Muscle of leg (tissue), 11 donors: ENCODE data around the gene SNX13. TPM values are rescaled to one million over a fixed set of nuclear protein-coding genes. Genes with fewer than 3 reads are reported as not detected.

Source experiments
- DNase-seq: peaks from one replicate; pipeline ENCODE4 v3.0.0; 2013
- H3K27ac ChIP-seq: one replicate; pipeline ENCODE4 v1.5.1; 2013; ENCODE audit warnings: mild to moderate bottlenecking, low read length, control low read depth
- H3K27me3 ChIP-seq: one replicate; pipeline ENCODE4 v1.6.1; 2013; ENCODE audit warnings: low read length; ENCODE audit not compliant: control insufficient read depth, insufficient read depth
- H3K36me3 ChIP-seq: one replicate; pipeline ENCODE4 v1.6.1; 2013; ENCODE audit warnings: low read length; ENCODE audit not compliant: control insufficient read depth, insufficient read depth
- H3K4me1 ChIP-seq: one replicate; pipeline ENCODE4 v1.6.1; 2013; ENCODE audit warnings: low read length; ENCODE audit not compliant: control insufficient read depth, insufficient read depth
- H3K4me3 ChIP-seq: one replicate; pipeline ENCODE4 v1.5.1; 2013; ENCODE audit warnings: low read length, control low read depth
- H3K9me3 ChIP-seq: replicated peaks from 2 replicates; pipeline ENCODE4 v1.6.1; 2013; ENCODE audit warnings: low read depth, low read length; ENCODE audit not compliant: control insufficient read depth
- WGBS: methylation state at CpG from one replicate; pipeline ENCODE4 v1.1.5; 2013; ENCODE audit warnings: missing lambda C conversion rate; ENCODE audit not compliant: insufficient coverage; 5-methylcytosine and 5-hydroxymethylcytosine counted together
- polyA plus RNA-seq, 8 donors: library from polyadenylated mRNA; unstranded; fragments of 120-200 nt; gene quantifications; one replicate each; pipeline versions ENCODE4 v1.2.1 to v1.2.3, GENCODE V29; 2013; ENCODE audit warnings: inconsistent platforms in 1 of 8, low replicate concordance in 1 of 8; ENCODE audit not compliant: insufficient read length in 8 of 8, insufficient read depth in 1 of 8
- total RNA-seq: library from RNA; stranded (reverse); fragments of 120-200 nt; gene quantifications from one replicate; pipeline ENCODE4 v1.2.4, GENCODE V29; 2013

SNX13 gene
- total and polyA plus RNA-seq, 9 donors, result 15.4 to 43.4 (median 21.0) TPM

DNA sequence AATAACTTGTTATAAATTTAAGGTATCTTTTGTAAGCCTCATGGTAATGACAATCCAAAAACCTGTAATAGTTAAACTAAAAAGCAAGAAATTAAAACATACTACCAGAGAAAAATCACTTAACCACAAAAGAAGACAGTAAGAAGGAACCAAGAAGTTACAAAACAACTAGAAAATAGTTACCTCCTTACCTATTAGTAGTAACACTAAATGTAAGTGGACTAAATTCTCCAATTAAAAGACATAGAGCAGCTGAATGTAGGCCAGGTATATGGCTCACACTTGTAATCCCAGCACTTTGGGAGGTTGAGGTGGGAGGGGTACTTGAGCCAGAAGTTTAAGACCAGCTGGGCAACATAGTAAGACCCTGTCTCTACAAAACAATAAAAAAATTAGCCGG lies 84.0 kb downstream of the SNX13 start:
- no CpG with 5 or more reads among the region's 1 CpG for WGBS
- Histone ChIP-seq H3K27ac (no peak overlapping the region), H3K4me1 (no peaks in the 10 kb centered on the region), H3K27me3 (no peaks in the 10 kb centered on the region), H3K4me3 (no peak overlapping the region), H3K36me3 (peaks cover 2% of the 10 kb centered on the region), H3K9me3 (no peaks in the 10 kb centered on the region)
- DNase-seq, result no peak

DNA sequence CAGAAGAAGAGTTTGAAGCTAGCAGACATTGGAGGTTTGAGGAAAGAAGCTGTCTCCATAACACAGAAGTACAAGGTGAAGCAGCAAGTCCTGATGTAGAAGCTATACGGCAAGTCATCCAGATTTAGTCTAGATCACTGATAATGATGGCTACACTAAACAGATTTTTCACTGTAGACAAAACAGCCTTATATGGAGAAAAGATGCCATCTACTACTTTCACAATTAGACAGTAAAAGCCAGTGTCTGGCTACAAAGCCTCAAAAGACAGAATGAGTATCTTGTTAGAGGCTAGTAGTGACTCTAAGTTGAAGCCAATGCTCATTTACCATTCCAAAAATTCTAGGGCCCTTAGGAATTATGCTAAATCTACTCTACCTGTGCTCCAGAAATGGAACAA lies 85.1 kb downstream of the SNX13 start:
- Histone ChIP-seq H3K27me3 (no peaks in the 10 kb centered on the region), H3K4me1 (no peaks in the 10 kb centered on the region), H3K27ac (no peak overlapping the region), H3K36me3 (no peaks in the 10 kb centered on the region), H3K4me3 (no peak overlapping the region), H3K9me3 (no peaks in the 10 kb centered on the region)
- no peak for DNase-seq
- no CpG with 5 or more reads among the region's 1 CpG for WGBS

DNA sequence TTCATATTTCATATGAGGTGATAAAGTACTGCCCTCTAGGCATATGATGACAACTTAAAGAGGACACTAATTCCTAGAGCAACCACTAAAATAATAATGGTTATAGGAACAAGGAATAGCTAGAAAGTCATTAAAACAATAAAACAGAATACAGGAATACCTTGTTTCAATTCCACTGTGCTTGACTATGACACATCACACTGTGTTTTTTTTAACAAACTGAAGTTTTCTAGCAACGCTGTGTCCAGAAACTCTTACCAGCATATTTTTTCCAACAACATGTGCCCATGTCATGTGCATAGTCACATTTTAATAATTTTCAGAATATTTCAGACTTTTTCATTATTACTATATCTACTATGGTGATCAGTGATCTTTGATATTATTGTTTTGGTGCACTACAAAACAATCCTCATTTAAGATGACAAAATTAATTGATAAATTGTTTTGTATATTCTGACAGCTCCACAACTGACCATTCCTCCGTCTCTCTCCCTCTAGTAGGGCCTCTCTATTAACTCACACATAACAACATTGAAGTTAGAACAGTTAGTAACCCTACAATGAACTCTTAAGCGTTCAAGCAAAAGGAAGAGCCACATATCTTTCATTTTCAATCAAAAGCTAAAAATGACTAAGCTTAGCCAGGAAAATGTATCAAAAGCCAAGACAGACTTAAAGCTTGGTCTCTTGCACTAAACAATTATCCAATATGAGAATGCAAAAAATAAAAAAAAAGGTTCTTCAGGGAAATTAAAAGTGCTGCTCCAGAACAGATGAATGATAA lies 85.8 kb downstream of the SNX13 start:
- Histone ChIP-seq H3K27me3 (no peaks in the 10 kb centered on the region), H3K9me3 (no peaks in the 10 kb centered on the region), H3K4me3 (no peak overlapping the region), H3K27ac (no peak overlapping the region), H3K36me3 (no peaks in the 10 kb centered on the region), H3K4me1 (no peaks in the 10 kb centered on the region)
- WGBS, result 93% methylated on average over 2 of the region's 3 CpGs
- no peak for DNase-seq

DNA sequence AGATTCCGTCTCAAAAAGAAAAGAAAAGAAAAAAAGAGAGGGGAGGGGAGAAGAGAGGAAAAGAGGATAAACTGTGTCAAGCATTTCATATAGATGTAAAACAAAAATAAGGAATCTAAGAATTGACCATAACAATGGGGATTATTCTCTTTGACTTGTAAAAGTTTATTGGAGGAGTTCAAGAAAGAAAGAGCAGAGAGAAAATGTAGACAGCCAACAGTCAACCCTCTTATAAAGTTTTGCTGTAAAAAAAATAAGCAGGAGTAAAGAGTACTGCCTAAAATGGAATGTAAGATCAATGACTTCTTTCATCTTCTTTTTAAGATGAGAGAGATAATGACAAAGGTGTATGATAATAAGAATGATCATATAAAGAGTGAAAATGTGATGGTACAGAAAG lies 87.9 kb downstream of the SNX13 start:
- no peak overlapping the region for H3K27ac ChIP-seq
- H3K9me3 ChIP-seq, result no peaks in the 10 kb centered on the region
- H3K36me3 ChIP-seq, result peaks cover 9% of the 10 kb centered on the region
- no peak overlapping the region for H3K4me3 ChIP-seq
- H3K27me3 ChIP-seq, result no peaks in the 10 kb centered on the region
- no peak for DNase-seq
- no CpG with 5 or more reads among the region's 1 CpG for WGBS
- H3K4me1 ChIP-seq, result no peaks in the 10 kb centered on the region

- Histone ChIP-seq H3K9me3 (no peaks in the 10 kb centered on the region), H3K36me3 (peaks cover 12% of the 10 kb centered on the region), H3K27me3 (no peaks in the 10 kb centered on the region), H3K4me1 (no peaks in the 10 kb centered on the region), H3K4me3 (no peak overlapping the region), H3K27ac (no peak overlapping the region)
- DNase-seq, result peak; percentile 3
- WGBS, result no CpG with 5 or more reads among the region's 3 CpGs
These were observed 90.8 kb downstream of the SNX13 start for GRCh38 chr7:17849504-17849903.

DNA sequence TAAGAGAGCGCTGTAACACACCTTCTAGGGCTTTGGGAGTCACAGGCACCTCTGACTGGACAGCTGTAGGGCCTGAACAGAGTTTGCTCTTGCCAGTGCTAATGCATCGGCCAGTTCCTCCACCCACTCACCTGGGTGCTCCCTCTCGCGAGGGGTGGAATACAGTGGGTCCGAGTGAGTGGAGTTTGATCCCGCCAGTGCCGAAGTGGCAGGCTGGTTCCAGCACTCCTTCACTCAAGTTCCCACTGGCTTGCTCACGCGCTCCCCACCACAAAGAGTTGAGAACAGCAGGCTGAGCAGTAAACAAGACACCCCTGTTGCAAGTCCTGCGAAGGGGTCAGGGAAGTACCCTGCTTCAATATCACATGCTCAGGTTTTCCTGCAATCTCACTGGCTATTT lies 91.8 kb downstream of the SNX13 start:
- Histone ChIP-seq H3K27ac (no peak overlapping the region), H3K4me3 (no peak overlapping the region), H3K9me3 (no peaks in the 10 kb centered on the region), H3K27me3 (no peaks in the 10 kb centered on the region), H3K4me1 (no peaks in the 10 kb centered on the region), H3K36me3 (peaks cover 12% of the 10 kb centered on the region)
- DNase-seq, result no peak
- WGBS, result over 99% methylated on average over 9 of the region's 10 CpGs

DNA sequence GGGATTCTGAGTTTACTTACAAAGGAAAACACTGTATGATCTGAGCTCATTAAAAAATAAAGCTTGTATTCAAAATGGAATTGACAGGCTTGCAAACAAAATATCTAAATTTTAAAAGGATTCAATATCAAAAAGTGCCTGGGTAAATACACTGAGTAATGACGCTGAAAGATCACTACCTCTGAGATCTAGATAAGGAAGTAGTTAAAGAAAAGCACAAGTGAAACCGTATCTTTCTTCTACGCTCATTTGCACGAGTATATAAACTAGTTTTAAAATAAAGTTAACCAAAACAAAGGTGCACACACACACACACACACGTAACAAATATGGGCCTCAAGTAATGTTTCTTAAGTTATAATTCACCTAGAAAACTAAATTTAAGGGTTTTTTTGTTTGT lies 93.4 kb downstream of the SNX13 start:
- H3K4me3 ChIP-seq, result no peak overlapping the region
- H3K36me3 ChIP-seq, result peaks cover 12% of the 10 kb centered on the region
- H3K27me3 ChIP-seq, result no peaks in the 10 kb centered on the region
- no CpG with 5 or more reads among the region's 5 CpGs for WGBS
- H3K27ac ChIP-seq, result no peak overlapping the region
- DNase-seq, result no peak
- H3K4me1 ChIP-seq, result no peaks in the 10 kb centered on the region
- no peaks in the 10 kb centered on the region for H3K9me3 ChIP-seq

DNA sequence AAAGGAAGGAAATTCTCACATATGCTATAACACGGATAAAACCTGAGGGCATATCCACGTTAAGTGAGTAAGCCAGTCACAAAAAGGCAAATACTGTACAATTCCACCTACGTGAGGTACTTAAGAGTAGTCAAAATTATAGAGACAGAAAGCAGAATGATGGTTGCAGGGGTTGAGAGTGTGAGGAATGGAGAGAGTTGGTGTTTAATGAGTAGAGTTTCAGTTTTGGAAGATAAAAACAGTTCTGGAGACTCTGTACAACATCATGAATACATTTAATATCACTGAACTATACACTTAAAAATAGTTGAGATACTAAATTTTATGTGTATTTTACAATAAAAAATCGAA lies 95.1 kb downstream of the SNX13 start:
- Histone ChIP-seq H3K4me3 (no peak overlapping the region), H3K27ac (no peak overlapping the region), H3K4me1 (no peaks in the 10 kb centered on the region), H3K9me3 (no peaks in the 10 kb centered on the region), H3K27me3 (no peaks in the 10 kb centered on the region), H3K36me3 (peaks cover 12% of the 10 kb centered on the region)
- WGBS, result no CpG with 5 or more reads among the region's 4 CpGs
- no peak for DNase-seq

- no peaks in the 10 kb centered on the region for H3K4me1 ChIP-seq
- H3K36me3 ChIP-seq, result peaks cover 14% of the 10 kb centered on the region
- no peaks in the 10 kb centered on the region for H3K27me3 ChIP-seq
- WGBS, result no CpG with 5 or more reads among the region's 3 CpGs
- DNase-seq, result no peak
- no peak overlapping the region for H3K4me3 ChIP-seq
- H3K27ac ChIP-seq, result no peak overlapping the region
- H3K9me3 ChIP-seq, result no peaks in the 10 kb centered on the region
These were observed 95.6 kb downstream of the SNX13 start for GRCh38 chr7:17844514-17845196.

GRCh38 chr7:17844022-17844421 lies 96.3 kb downstream of the SNX13 start:
- no peaks in the 10 kb centered on the region for H3K9me3 ChIP-seq
- DNase-seq, result no peak
- no CpG with 5 or more reads among the region's 4 CpGs for WGBS
- H3K27ac ChIP-seq, result no peak overlapping the region
- H3K36me3 ChIP-seq, result peaks cover 16% of the 10 kb centered on the region
- no peaks in the 10 kb centered on the region for H3K4me1 ChIP-seq
- no peaks in the 10 kb centered on the region for H3K27me3 ChIP-seq
- H3K4me3 ChIP-seq, result no peak overlapping the region
